ENCODE measurements around the gene MYH9. TPM values are rescaled to one million over a fixed set of nuclear protein-coding genes. Genes with fewer than 3 reads are reported as not detected.

The MYH9 gene
- total RNA-seq, 2 experiments from 2014 or later: 616 to 642 TPM

DNA sequence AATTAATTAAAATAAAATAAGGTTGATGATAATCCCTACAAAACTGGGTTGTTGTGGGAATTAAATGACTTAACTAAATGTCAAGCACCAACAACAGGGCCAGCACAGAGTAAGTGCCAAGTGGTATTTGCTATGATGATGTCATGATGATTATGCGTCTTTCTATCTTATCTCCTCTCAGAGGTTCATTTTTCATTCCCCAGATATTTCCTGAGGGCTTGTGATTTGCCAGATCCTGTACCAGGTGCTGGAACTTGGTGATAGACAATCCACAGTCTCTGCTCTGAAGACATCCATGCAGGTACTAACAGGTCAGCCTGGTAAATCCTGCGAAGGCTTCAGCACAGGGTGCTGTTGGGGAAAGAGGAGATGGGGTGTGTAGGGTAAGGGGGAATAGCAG, 8.1 kb upstream of the MYH9 start:
- ChIA-PET CTCF (interaction anchor here (0.6 kb wide), 1 partner anchor 46 kb away, joined by 4 read pairs; no protein-coding TSS in a partner anchor), POLR2A (no interaction called here)

DNA sequence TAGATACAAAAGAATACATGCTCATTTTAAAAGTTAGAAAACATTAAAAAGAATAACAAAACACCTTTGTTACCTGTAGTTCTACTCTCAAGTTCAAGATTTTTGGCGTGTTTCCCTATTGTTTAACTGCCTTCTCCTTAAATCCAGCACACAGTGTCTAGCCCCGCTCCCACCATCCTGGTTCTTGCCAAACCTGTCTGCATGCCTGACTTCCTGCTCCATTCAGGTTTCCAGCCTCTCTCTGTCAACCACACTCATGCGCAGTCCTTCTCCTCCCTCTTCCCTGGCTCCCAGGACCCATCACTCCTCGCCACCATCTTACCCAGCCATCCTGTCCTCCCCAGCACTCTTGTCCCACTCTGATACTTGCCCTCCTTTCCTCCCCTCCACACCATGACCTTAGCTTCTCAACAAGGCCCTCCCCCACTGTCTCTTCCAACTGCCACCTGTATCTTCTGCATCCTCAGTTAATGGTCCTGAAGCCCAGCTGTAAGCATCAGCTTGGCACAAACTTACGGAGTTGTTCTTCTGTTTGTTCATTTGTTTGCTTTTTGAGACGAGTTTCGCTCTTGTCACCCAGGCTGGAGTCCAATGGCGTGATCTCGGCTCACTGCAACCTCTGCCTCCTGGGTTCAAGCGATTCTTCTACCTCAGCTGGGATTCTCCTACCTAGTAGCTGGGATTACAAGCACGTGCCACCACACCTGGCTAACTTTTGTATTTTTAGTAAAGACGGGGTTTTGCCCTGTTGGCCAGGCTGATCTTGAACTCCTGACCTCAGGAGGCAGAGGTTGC, 7.5 kb upstream of the MYH9 start:
- ChIA-PET POLR2A (no interaction called here), CTCF (no interaction called here)

DNA sequence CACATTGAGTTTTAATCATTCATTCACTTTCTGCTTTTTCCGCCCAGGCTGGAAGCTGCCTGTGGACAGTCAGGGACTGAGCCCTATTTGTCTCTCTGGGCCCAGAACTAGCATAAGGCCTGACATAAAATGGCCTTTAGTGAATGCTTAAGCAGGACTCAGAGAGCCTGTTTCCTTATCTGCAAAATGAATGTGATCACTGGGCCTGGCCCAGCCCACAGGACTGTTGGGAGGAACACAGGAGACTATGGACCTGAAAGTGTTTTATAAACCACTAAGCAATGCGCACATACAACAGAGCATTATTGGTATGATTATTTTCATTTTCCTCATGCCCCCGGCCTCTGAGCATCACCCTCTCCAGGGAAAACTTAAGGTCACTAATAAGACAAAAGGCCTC, 3.9 kb upstream of the MYH9 start:
- ChIA-PET POLR2A (no interaction called here), CTCF (interaction anchor here (0.6 to 1.4 kb wide), 2 partner anchors 16 to 90 kb away, joined by 4 to 5 read pairs; no protein-coding TSS in a partner anchor)

GRCh38 chr22:36389122-36389521, 1.4 kb upstream of the MYH9 start:
- ChIA-PET POLR2A (interaction anchor here (1.6 kb wide), 1 partner anchor 12 kb away, joined by 6 read pairs; no protein-coding TSS in a partner anchor), CTCF (interaction anchor here (1.4 kb wide), 1 partner anchor 45 kb away, joined by 3 read pairs; no protein-coding TSS in a partner anchor)

GRCh38 chr22:36387709-36387958, 133 bp downstream of the MYH9 start:
- ChIA-PET POLR2A (interaction anchor here (0.5 to 1.9 kb wide), 11 partner anchors 10 to 70 kb away, joined by 3 to 8 read pairs (median 5); no protein-coding TSS in a partner anchor), CTCF (interaction anchor here (0.7 to 2.0 kb wide), 6 partner anchors 9 to 67 kb away, joined by 3 to 6 read pairs (median 3); no protein-coding TSS in a partner anchor)

- ChIA-PET CTCF (interaction anchor here (0.7 to 2.0 kb wide), 10 partner anchors 9 to 68 kb away, joined by 3 to 6 read pairs (median 3); no protein-coding TSS in a partner anchor), POLR2A (interaction anchor here (0.8 to 1.9 kb wide), 11 partner anchors 10 to 70 kb away, joined by 3 to 9 read pairs (median 4); no protein-coding TSS in a partner anchor)
These were observed 663 bp downstream of the MYH9 start for GRCh38 chr22:36386900-36387708.

DNA sequence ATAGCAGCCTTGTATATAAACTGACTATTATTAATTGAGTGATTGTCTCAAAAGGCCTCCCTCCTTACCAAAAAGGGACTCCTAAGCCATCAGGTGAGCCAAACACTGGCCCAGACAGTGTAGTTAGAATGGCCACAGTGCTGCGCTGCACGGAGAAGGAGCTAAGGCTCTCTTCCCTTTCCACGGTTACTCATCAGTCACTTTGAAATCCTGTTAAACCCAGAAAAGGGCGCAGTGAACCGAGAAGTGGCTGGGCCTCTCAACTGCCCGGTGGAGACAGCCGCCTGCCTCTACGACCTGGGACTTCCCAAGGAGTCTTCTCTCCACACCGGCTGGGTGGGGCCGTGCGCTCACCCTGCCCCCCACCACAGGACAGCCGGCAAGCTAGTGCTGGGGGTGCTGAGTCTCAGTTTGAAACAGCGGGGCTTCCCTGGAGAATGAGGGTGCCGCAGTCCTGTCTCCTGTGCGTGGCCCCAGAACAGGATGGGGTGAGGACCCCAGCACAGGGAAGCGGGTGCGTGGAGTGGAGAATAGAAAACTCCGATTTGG, 1.3 kb downstream of the MYH9 start:
- CTCF ChIA-PET: interaction anchor here (0.7 to 2.0 kb wide), 7 partner anchors 11 to 57 kb away, joined by 3 to 5 read pairs (median 3); no protein-coding TSS in a partner anchor
- POLR2A ChIA-PET: interaction anchor here (0.8 to 1.8 kb wide), 6 partner anchors 9 to 58 kb away, joined by 3 to 9 read pairs (median 4); no protein-coding TSS in a partner anchor

- CTCF ChIA-PET: interaction anchor here (0.7 to 2.3 kb wide), 15 partner anchors 10 to 85 kb away, joined by 3 to 15 read pairs (median 4); no protein-coding TSS in a partner anchor
- POLR2A ChIA-PET: interaction anchor here (0.8 to 1.2 kb wide), 6 partner anchors 9 to 57 kb away, joined by 3 to 9 read pairs (median 4); no protein-coding TSS in a partner anchor
These were observed 2.0 kb downstream of the MYH9 start for GRCh38 chr22:36385491-36386350.

GRCh38 chr22:36384766-36385481, 2.8 kb downstream of the MYH9 start:
- POLR2A ChIA-PET: interaction anchor here (0.6 to 1.8 kb wide), 4 partner anchors 10 to 56 kb away, joined by 3 to 6 read pairs (median 4); no protein-coding TSS in a partner anchor

DNA sequence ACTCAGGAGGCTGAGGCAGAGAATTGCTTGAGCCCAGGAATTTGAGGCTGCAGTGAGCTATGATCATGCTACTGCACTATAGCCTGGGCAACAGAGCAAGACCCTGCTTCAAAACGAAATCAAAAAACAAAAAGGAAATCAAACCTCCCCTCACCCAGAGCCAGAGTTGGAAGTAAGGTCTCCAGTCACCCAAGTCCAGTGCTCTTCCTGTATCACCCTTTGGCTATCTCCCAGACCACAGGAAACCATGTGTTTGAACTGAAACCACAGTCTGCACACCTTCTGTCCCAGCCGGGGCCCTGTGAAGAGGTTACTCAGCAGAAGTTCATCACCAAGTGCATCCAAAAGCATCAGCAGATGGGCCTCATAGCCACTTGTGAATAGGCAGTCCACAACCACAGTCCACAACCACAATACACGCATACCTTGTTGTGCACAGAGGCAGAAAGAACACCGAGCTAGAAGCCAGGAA, 4.6 kb downstream of the MYH9 start:
- ChIA-PET CTCF (interaction anchor here (0.7 to 1.5 kb wide), 7 partner anchors 9 to 87 kb away, joined by 3 to 4 read pairs (median 3); no protein-coding TSS in a partner anchor), POLR2A (interaction anchor here (1.6 to 1.8 kb wide), 2 partner anchors 20 to 51 kb away, joined by 4 to 6 read pairs; no protein-coding TSS in a partner anchor)

More at GRCh38 chr22:36384766-36385481, 2.8 kb downstream of the MYH9 start:
- CTCF ChIA-PET: interaction anchor here (0.6 to 2.3 kb wide), 12 partner anchors 9 to 85 kb away, joined by 3 to 15 read pairs (median 3); no protein-coding TSS in a partner anchor

DNA sequence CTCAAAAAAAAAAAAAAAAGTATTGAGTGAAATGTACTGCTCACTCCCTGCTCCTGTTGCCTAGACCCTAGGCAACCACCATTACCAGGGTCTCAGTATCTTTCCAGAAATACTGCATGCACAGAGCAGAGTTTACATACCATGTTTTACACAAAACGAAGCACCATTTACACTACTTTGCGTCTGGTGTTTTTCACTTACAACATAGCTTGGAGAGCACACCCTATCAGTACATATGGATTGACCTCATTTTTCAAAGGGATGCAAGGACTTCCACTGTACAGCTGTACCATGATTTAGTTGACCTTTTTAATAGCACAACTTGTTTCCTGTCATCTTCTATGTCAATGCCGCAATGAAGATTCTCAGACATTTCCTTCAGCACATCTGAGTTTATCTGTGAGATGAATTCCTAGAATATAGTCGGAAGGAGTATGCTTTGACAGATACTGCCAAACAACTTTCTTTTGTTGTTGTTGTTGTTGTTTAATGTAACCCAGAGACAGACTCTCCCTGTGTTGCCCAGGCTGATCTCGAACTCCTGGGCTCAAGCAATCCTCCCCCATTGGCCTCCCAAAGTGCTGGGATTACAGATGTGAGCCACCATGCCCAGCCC, 6.1 kb downstream of the MYH9 start:
- ChIA-PET CTCF (interaction anchor here (0.7 to 1.4 kb wide), 3 partner anchors 46 to 68 kb away, joined by 3 to 4 read pairs (median 4); no protein-coding TSS in a partner anchor), POLR2A (interaction anchor here (0.7 kb wide), 2 partner anchors 47 to 122 kb away, joined by 4 to 5 read pairs; no protein-coding TSS in a partner anchor)

GRCh38 chr22:36379593-36380361, 8.0 kb downstream of the MYH9 start:
- CTCF ChIA-PET: interaction anchor here (0.7 to 5.9 kb wide), 8 partner anchors 15 to 94 kb away, joined by 3 to 23 read pairs (median 4); no protein-coding TSS in a partner anchor
- POLR2A ChIA-PET: interaction anchor here (0.6 to 1.6 kb wide), 6 partner anchors 10 to 51 kb away, joined by 3 to 7 read pairs (median 4); no protein-coding TSS in a partner anchor

- POLR2A ChIA-PET: interaction anchor here (0.6 to 1.6 kb wide), 7 partner anchors 9 to 217 kb away, joined by 3 to 7 read pairs (median 4); no protein-coding TSS in a partner anchor
- CTCF ChIA-PET: interaction anchor here (0.8 to 5.9 kb wide), 13 partner anchors 9 to 93 kb away, joined by 3 to 23 read pairs (median 4); partner anchors contain the start of gene MYH9
These were observed 8.9 kb downstream of the MYH9 start for GRCh38 chr22:36378869-36379217.

DNA sequence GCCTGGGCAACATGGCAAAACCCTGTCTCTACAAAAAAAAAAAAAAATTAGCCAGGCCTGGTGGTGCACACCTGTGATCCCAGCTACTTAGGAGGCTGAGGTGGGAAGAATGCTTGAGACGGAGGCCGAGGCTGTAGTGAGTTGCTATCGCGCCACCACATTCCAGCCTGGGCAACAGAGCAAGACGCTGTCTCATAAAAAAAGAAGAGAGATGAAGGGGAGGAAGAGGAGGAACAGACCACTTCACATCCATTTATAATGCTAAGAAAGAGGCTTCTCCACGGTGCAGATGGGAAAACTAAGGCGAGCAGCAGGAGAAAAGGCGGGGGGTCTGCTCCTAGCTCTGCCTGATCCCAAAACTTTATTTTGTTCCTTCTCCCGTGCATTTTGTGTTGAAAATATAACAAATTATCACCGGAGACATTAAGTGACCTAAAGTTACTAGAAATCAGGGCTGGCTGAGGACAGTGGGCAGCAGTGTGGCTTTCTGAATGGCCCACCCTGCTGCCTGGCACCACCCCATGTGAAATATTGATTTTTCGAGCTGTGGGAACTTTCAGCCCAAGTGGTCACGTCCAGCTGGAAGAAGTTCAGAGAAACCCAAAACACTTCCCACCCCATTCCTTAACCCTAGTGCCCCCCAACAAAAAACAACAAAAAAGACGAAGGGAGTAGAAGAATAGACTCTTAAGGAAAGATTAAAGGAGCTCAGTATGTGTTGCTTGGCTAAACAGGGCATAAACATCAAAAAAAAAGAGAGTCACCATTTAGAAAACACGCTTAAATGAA, 9.5 kb downstream of the MYH9 start:
- POLR2A ChIA-PET: interaction anchor here (0.6 to 2.8 kb wide), 6 partner anchors 8 to 216 kb away, joined by 3 to 20 read pairs (median 6); no protein-coding TSS in a partner anchor
- CTCF ChIA-PET: interaction anchor here (0.8 to 5.9 kb wide), 16 partner anchors 9 to 91 kb away, joined by 3 to 23 read pairs (median 4); partner anchors contain the start of gene MYH9
